ENCODE results near the gene ATG4B. TPM values are rescaled to one million over a fixed set of nuclear protein-coding genes. Genes with fewer than 3 reads are reported as not detected.

Gene ATG4B
- total RNA-seq, 3 donors from 2014 or later (not counting 1 experiment from before 2014, with no cell fraction given): 106 to 171 (median 139) TPM

DNA sequence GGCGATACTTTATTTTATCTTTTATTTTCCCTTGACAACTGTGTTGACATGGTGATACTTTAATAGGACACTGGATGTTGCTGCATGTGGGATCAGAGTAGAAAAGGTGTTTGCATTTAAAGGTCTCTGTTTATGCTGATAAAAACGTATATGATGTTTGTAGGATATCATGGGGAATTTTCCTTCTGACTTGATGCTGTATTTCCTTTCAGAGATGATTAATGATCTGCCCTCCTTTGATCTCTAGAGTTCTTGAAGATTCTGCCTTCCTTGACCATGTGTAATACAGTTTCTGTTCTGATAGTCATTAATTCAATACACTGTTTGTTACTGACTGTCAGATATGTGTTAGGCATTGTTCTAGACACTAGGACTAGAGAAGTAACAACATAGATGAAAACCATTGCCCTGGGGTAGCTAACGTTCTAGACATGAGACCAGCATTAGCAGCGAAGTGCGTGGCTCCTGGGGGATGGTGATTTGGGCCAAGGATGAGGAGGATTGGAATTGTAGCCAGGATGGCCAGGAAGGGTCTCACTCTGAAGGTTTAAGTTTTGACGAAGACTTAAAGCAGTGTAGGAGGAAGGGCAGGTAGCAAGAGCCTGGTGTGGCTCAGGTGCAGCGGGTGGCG, 2.8 kb downstream of the ATG4B start:
- no peak for ATAC-seq
- no peaks in the 10 kb centered on the region for H3K9me3 Mint-ChIP-seq

GRCh38 chr2:241641631-241642030, 4.1 kb downstream of the ATG4B start:
- no peaks in the 10 kb centered on the region for H3K9me3 Mint-ChIP-seq
- peaks cover 25% of the 10 kb centered on the region for H3K4me1 ChIP-seq (ENCODE audit: control insufficient read depth, insufficient read depth, low read length)
- no peaks in the 10 kb centered on the region for H3K27me3 ChIP-seq (ENCODE audit: control insufficient read depth, insufficient read depth, low read length)
- H3K4me1 Mint-ChIP-seq: peaks cover 51 to 64% of the 10 kb centered on the region in 2 donors
- no peaks in the 10 kb centered on the region for H3K9me3 ChIP-seq (ENCODE audit: control insufficient read depth, insufficient read depth, low read length)
- 42% methylated on average over 2 of the region's 2 CpGs for WGBS (ENCODE audit: insufficient coverage)
- intact Hi-C loops (cut with micrococcal nuclease): no loop called here
- no peak overlapping the region for H3K27ac ChIP-seq (ENCODE audit: low read length)
- no peak overlapping the region for H3K4me3 ChIP-seq (ENCODE audit: low read length)
- no peak for ATAC-seq
- H3K36me3 Mint-ChIP-seq: no peaks in the 10 kb centered on the region
- DNase-seq: no peak
- H3K27ac Mint-ChIP-seq: peak overlapping the region; percentile 17 to 56
- H3K4me3 Mint-ChIP-seq: no peak overlapping the region
- TF ChIP-seq CTCF (IDR thresholded peaks at IDR 0.05): no peak
- H3K36me3 ChIP-seq (ENCODE audit: control insufficient read depth, insufficient read depth, low read length): no peaks in the 10 kb centered on the region
- no peaks in the 10 kb centered on the region for H3K27me3 Mint-ChIP-seq (ENCODE audit: low read depth in 2 of 2)

More for the DNA sequence above, 2.8 kb downstream of the ATG4B start:
- no peak overlapping the region for H3K4me3 Mint-ChIP-seq
- H3K4me3 ChIP-seq (ENCODE audit: low read length): no peak overlapping the region
- intact Hi-C loops (cut with micrococcal nuclease): no loop called here
- no peaks in the 10 kb centered on the region for H3K27me3 ChIP-seq (ENCODE audit: control insufficient read depth, insufficient read depth, low read length)
- no peak for TF ChIP-seq CTCF (IDR thresholded peaks at IDR 0.05)
- 93% methylated on average over 8 of the region's 8 CpGs for WGBS (ENCODE audit: insufficient coverage)
- peak overlapping the region; percentile 1 to 51 for H3K27ac Mint-ChIP-seq
- no peaks in the 10 kb centered on the region for H3K9me3 ChIP-seq (ENCODE audit: control insufficient read depth, insufficient read depth, low read length)
- H3K36me3 Mint-ChIP-seq: no peaks in the 10 kb centered on the region
- no peak for DNase-seq
- peaks cover 35% of the 10 kb centered on the region for H3K4me1 ChIP-seq (ENCODE audit: control insufficient read depth, insufficient read depth, low read length)
- peaks cover 50 to 60% of the 10 kb centered on the region in 2 donors for H3K4me1 Mint-ChIP-seq
- H3K27ac ChIP-seq (ENCODE audit: low read length): no peak overlapping the region
- H3K36me3 ChIP-seq (ENCODE audit: control insufficient read depth, insufficient read depth, low read length): no peaks in the 10 kb centered on the region
- no peaks in the 10 kb centered on the region for H3K27me3 Mint-ChIP-seq (ENCODE audit: low read depth in 2 of 2)

- WGBS (ENCODE audit: insufficient coverage): 94% methylated on average over 26 of the region's 26 CpGs
- Mint-ChIP-seq H3K36me3 (no peaks in the 10 kb centered on the region), H3K4me3 (no peak overlapping the region), H3K9me3 (no peaks in the 10 kb centered on the region), H3K27ac (no peak overlapping the region), H3K27me3 (ENCODE audit: low read depth in 2 of 2) (no peaks in the 10 kb centered on the region), H3K4me1 (peaks cover 36 to 50% of the 10 kb centered on the region in 2 donors)
- Histone ChIP-seq H3K27me3 (ENCODE audit: control insufficient read depth, insufficient read depth, low read length) (no peaks in the 10 kb centered on the region), H3K4me3 (ENCODE audit: low read length) (no peak overlapping the region), H3K4me1 (ENCODE audit: control insufficient read depth, insufficient read depth, low read length) (peaks cover 5% of the 10 kb centered on the region), H3K27ac (ENCODE audit: low read length) (no peak overlapping the region), H3K36me3 (ENCODE audit: control insufficient read depth, insufficient read depth, low read length) (no peaks in the 10 kb centered on the region), H3K9me3 (ENCODE audit: control insufficient read depth, insufficient read depth, low read length) (no peaks in the 10 kb centered on the region)
- ATAC-seq: no peak
- no peak for TF ChIP-seq CTCF (IDR thresholded peaks at IDR 0.05)
- no peak for DNase-seq
- intact Hi-C loops (cut with micrococcal nuclease): no loop called here
Measured at GRCh38 chr2:241645056-241645914, 7.8 kb downstream of the ATG4B start.

All from natural killer cell (primary cell).